ENCODE data around the gene P2RY8.

- TF ChIP-seq CTCF (IDR thresholded peaks at IDR 0.05), result no peak
- TF ChIP-seq POLR2A (IDR thresholded peaks at IDR 0.05), result no peak
Measured at GRCh38 chrX:1516596-1517104, 20.3 kb downstream of the P2RY8 start.
